HL-60 (cell line): ENCODE results near the gene TLE3.

Experiments
- CTCF ChIP-seq: IDR thresholded peaks from one replicate; pipeline ENCODE4 v1.5.1; 2011; ENCODE audit warnings: low read length, control low read depth, inconsistent platforms; ENCODE audit not compliant: insufficient read depth
- GABPA ChIP-seq: IDR thresholded peaks from 2 replicates; pipeline ENCODE4 v1.6.1; 2012; ENCODE audit warnings: low read depth
- POLR2AphosphoS5 ChIP-seq: IDR thresholded peaks from 2 replicates; pipeline ENCODE4 v1.6.1; 2012; ENCODE audit warnings: low read depth
- REST ChIP-seq: IDR thresholded peaks from 2 replicates; pipeline ENCODE4 v1.6.1; 2012; ENCODE audit warnings: low read depth; ENCODE audit not compliant: insufficient replicate concordance
- SPI1 ChIP-seq: IDR thresholded peaks from 2 replicates; pipeline ENCODE4 v1.6.1; 2012; ENCODE audit warnings: low read depth, mild to moderate bottlenecking, borderline replicate concordance

- TF ChIP-seq CTCF (no peak), REST (no peak), GABPA (no peak), POLR2AphosphoS5 (no peak), SPI1 (no peak)
These were observed 35.3 kb downstream of the TLE3 start for GRCh38 chr15:70062321-70062956.
